H1 (cell line): Measurements from ENCODE around the gene SOHLH2. TPM values are rescaled to one million over a fixed set of nuclear protein-coding genes. Genes with fewer than 3 reads are reported as not detected.

ENCODE experiments used
- CTCF ChIA-PET: fragments of 300-600 bp; sonication (Branson Sonifier 250); formaldehyde crosslinking; loops from one replicate; lab custom pipeline; 2021; ENCODE audit not compliant: partially characterized antibody; lab: Charles Lee
- POLR2A ChIA-PET: fragments of 300-600 bp; sonication (Branson Sonifier 250); formaldehyde crosslinking; loops from one replicate; lab custom pipeline; 2021; ENCODE audit warnings: inconsistent platforms; ENCODE audit not compliant: partially characterized antibody; lab: Charles Lee
- DNase-seq, 2 experiments: peaks; one replicate each; pipeline versions ENCODE4 v3.0.0 to v3.0.0-alpha.2; 2010 to 2022; ENCODE audit warnings: low spot score in 2 of 2, low read depth in 1 of 2, mixed read lengths in 1 of 2
- FAIRE-seq: peaks from 2 replicates; lab custom pipeline; 2011; peaks lifted over from hg19 to GRCh38; lab: Jason Lieb, UNC
- H2AFZ ChIP-seq: 2 replicates; pipeline ENCODE4 v1.8.1; 2012; ENCODE audit warnings: low read length, inconsistent platforms
- H2AK5ac ChIP-seq: 2 replicates; pipeline ENCODE4 v1.6.1; 2013; ENCODE audit warnings: low read depth, low read length
- H2BK120ac ChIP-seq: replicated peaks from 2 replicates; pipeline ENCODE3; 2013; ENCODE audit warnings: low read depth, low read length, inconsistent platforms
- H2BK12ac ChIP-seq: 2 replicates; pipeline ENCODE4 v1.6.1; 2013; ENCODE audit warnings: low read depth, low read length
- H2BK15ac ChIP-seq: 2 replicates; pipeline ENCODE4 v1.6.1; 2013; ENCODE audit warnings: low read length
- H2BK20ac ChIP-seq: 2 replicates; pipeline ENCODE4 v1.6.1; 2013; ENCODE audit warnings: low read length
- H2BK5ac ChIP-seq: 2 replicates; pipeline ENCODE4 v1.6.1; 2013; ENCODE audit warnings: low read depth, low read length
- H3K14ac ChIP-seq: 2 replicates; pipeline ENCODE4 v1.6.1; 2013; ENCODE audit warnings: inconsistent platforms; ENCODE audit not compliant: insufficient read length
- H3K18ac ChIP-seq: 2 replicates; pipeline ENCODE4 v1.6.1; 2013; ENCODE audit warnings: low read length; ENCODE audit errors: extremely low read depth
- H3K23ac ChIP-seq: 2 replicates; pipeline ENCODE4 v1.6.1; 2013; ENCODE audit warnings: inconsistent platforms; ENCODE audit not compliant: insufficient read length
- H3K23me2 ChIP-seq: 2 replicates; pipeline ENCODE4 v1.6.1; 2013; ENCODE audit warnings: low read depth, low read length
- H3K27ac ChIP-seq: 2 replicates; pipeline ENCODE4 v1.6.1; 2011; ENCODE audit warnings: low read depth, low read length, inconsistent platforms
- H3K27me3 ChIP-seq, 4 experiments: replicated peaks in 1 of 4; 1 replicate in 1 of 4; 2 replicates in 3 of 4; pipeline versions ENCODE4 v1.6.1 to v1.8.1; 2011 to 2013; ENCODE audit warnings: low read length in 3 of 4, mild to moderate bottlenecking in 3 of 4, inconsistent platforms in 2 of 4, mixed read lengths in 2 of 4, moderate library complexity in 1 of 4; ENCODE audit not compliant: control insufficient read depth in 3 of 4, insufficient read depth in 3 of 4; ENCODE audit errors: extremely low read depth in 1 of 4
- H3K36me3 ChIP-seq, 4 experiments: 2 replicates each; pipeline versions ENCODE4 v1.6.1 to v1.8.1; 2011 to 2013; ENCODE audit warnings: mild to moderate bottlenecking in 4 of 4, low read length in 3 of 4, moderate library complexity in 2 of 4, control low read depth in 1 of 4, inconsistent platforms in 1 of 4; ENCODE audit not compliant: insufficient read depth in 4 of 4, control insufficient read depth in 2 of 4
- H3K4ac ChIP-seq: replicated peaks from 2 replicates; pipeline ENCODE3; 2013; ENCODE audit warnings: low read length, low read depth, mixed read lengths, inconsistent platforms; ENCODE audit not compliant: insufficient read length
- H3K4me1 ChIP-seq, 4 experiments: replicated peaks in 1 of 4; 1 replicate in 1 of 4; 2 replicates in 3 of 4; pipeline versions ENCODE4 v1.6.1 to v1.8.1; 2011 to 2013; ENCODE audit warnings: low read length in 3 of 4, inconsistent platforms in 2 of 4, mixed read lengths in 1 of 4; ENCODE audit not compliant: insufficient read depth in 4 of 4, control insufficient read depth in 3 of 4
- H3K4me2 ChIP-seq, 2 experiments: 2 replicates each; pipeline versions ENCODE4 v1.6.1 to v1.8.1; 2011 to 2013; ENCODE audit warnings: low read depth in 2 of 2, low read length in 2 of 2, control low read depth in 1 of 2, inconsistent platforms in 1 of 2, mild to moderate bottlenecking in 1 of 2; ENCODE audit not compliant: insufficient read depth in 1 of 2
- H3K4me3 ChIP-seq, 4 experiments: fragments of 200-600, 300-600 bp in 1 of 4; sonication (generic), shearing (Covaris generic), sonication (Bioruptor Twin) in 1 of 4; 2 replicates each; pipeline versions ENCODE4 v1.5.1 to v1.8.1; 2011 to 2016; ENCODE audit warnings: low read length in 4 of 4, low read depth in 3 of 4, control low read depth in 2 of 4, inconsistent platforms in 2 of 4, mild to moderate bottlenecking in 2 of 4, mixed read lengths in 1 of 4, moderate library complexity in 1 of 4; ENCODE audit not compliant: insufficient read depth in 2 of 4; ENCODE audit errors: extremely low read depth in 1 of 4
- H3K56ac ChIP-seq: replicated peaks from 2 replicates; pipeline ENCODE3; 2013; ENCODE audit warnings: low read depth, mild to moderate bottlenecking, mixed read lengths, low read length, inconsistent platforms; ENCODE audit not compliant: insufficient read length
- H3K79me1 ChIP-seq: 2 replicates; pipeline ENCODE4 v1.6.1; 2013; ENCODE audit warnings: low read depth, low read length, control low read depth
- H3K79me2 ChIP-seq, 2 experiments: 2 replicates each; pipeline versions ENCODE4 v1.6.1 to v1.8.1; 2012 to 2013; ENCODE audit warnings: low read length in 2 of 2, mild to moderate bottlenecking in 2 of 2, inconsistent platforms in 1 of 2; ENCODE audit not compliant: insufficient read depth in 2 of 2, control insufficient read depth in 1 of 2
- H3K9ac ChIP-seq, 4 experiments: replicated peaks in 1 of 4; 1 replicate in 1 of 4; 2 replicates in 3 of 4; pipeline versions ENCODE4 v1.6.1 to v1.8.1; 2011 to 2013; ENCODE audit warnings: low read depth in 3 of 4, low read length in 3 of 4, control low read depth in 2 of 4, mild to moderate bottlenecking in 2 of 4, moderate library complexity in 2 of 4, inconsistent platforms in 1 of 4; ENCODE audit errors: extremely low read depth in 1 of 4
- H3K9me3 ChIP-seq, 2 experiments: 2 replicates each; pipeline versions ENCODE4 v1.6.1 to v1.8.1; 2012 to 2013; ENCODE audit warnings: mild to moderate bottlenecking in 2 of 2, moderate library complexity in 2 of 2, control low read depth in 1 of 2, inconsistent platforms in 1 of 2, low read depth in 1 of 2, low read length in 1 of 2, mixed read lengths in 1 of 2; ENCODE audit not compliant: insufficient read depth in 2 of 2
- H4K20me1 ChIP-seq, 2 experiments: replicated peaks in 1 of 2; 2 replicates each; pipeline versions ENCODE3 to v1.8.1; 2011 to 2013; ENCODE audit warnings: inconsistent platforms in 2 of 2, low read length in 2 of 2, mild to moderate bottlenecking in 1 of 2; ENCODE audit not compliant: insufficient read depth in 2 of 2, control insufficient read depth in 1 of 2
- H4K5ac ChIP-seq: 2 replicates; pipeline ENCODE4 v1.6.1; 2013; ENCODE audit warnings: low read length, low read depth, mixed read lengths, inconsistent platforms; ENCODE audit not compliant: insufficient read length
- H4K8ac ChIP-seq: 2 replicates; pipeline ENCODE4 v1.8.0; 2013; ENCODE audit warnings: mild to moderate bottlenecking, moderate library complexity, low read length, inconsistent platforms; ENCODE audit not compliant: insufficient read depth; ENCODE audit errors: extremely low read depth
- H4K91ac ChIP-seq: replicated peaks from 2 replicates; pipeline ENCODE3; 2013; ENCODE audit warnings: low read length, mixed read lengths, inconsistent platforms; ENCODE audit not compliant: insufficient read length
- MAX ChIP-seq: IDR thresholded peaks from 2 replicates; pipeline ENCODE4 v1.6.1; 2012; ENCODE audit warnings: inconsistent platforms
- WGBS, 2 experiments: shearing (Covaris generic) in 1 of 2; methylation state at CpG; one replicate each; pipeline versions ENCODE4 v1.1.6 to v1.1.7; 2013 to 2015; ENCODE audit warnings: low lambda C conversion rate in 2 of 2, mixed read lengths in 2 of 2, inconsistent platforms in 1 of 2, low coverage in 1 of 2, missing lambda C conversion rate in 1 of 2; ENCODE audit not compliant: insufficient replicate concordance in 2 of 2, insufficient coverage in 1 of 2, insufficient read length in 1 of 2; ENCODE audit errors: extremely low coverage in 1 of 2, missing lambda C conversion rate in 1 of 2; 5-methylcytosine and 5-hydroxymethylcytosine counted together
- polyA plus RNA-seq, 7 experiments: library from polyadenylated mRNA; depleted of rRNA in 3 of 7; stranded (reverse) in 5 of 7; unstranded in 2 of 7; fragments of >200 nt in 5 of 7; fragments of 200-250 nt in 2 of 7; gene quantifications; 1 replicate in 5 of 7; 2 replicates in 1 of 7; 4 replicates in 1 of 7; pipeline versions ENCODE4 v1.2.1 to v1.2.3, GENCODE V29; 2011 to 2013; ENCODE audit warnings: missing spikeins in 2 of 7, mixed read lengths in 2 of 7
- total RNA-seq: library from RNA; stranded (reverse); fragmentation: NEBNext Ultra II Directional; extraction: Animal tissue kit (Norgen Biotek cat#: 25700); gene quantifications from 2 replicates; pipeline ENCODE4 v1.2.1, GENCODE V29; 2021
- TF ChIP-seq, protein P1 (sequence below), 3 experiments: IDR thresholded peaks; 1 replicate in 2 of 3; 2 replicates in 1 of 3; pipeline versions ENCODE4 v1.5.1 to v1.6.1; 2011; ENCODE audit warnings: low read length in 3 of 3, mild to moderate bottlenecking in 3 of 3, inconsistent platforms in 2 of 3, low read depth in 1 of 3, moderate library complexity in 1 of 3; ENCODE audit not compliant: insufficient read depth in 1 of 3; ENCODE audit errors: control extremely low read depth in 1 of 3

SOHLH2 gene
- total and polyA plus RNA-seq, 2 of the 8 experiments (the other 6 are each of a cell fraction or from before 2014, with no cell fraction given), result 6.8 to 10.3 TPM

DNA sequence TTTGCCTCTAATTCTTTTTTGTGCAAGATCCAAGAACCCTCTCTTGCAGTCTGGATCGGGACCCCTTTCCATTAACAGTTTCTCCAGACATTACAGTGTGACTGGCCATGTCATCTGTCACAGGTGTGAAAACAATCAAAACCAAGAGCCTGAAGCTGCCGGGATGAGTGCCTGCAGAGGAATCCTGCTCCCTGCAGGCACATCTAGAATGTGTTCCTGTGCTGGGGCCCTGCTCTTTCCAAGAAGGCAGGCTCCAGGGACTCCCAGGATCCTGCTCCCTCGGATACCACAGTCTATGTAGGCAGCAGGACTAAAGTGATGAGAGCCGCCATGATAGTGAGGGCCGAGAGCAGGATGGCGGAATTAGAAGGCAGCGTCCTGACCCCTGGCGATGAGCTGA lies 44.5 kb upstream of the SOHLH2 start:
- Histone ChIP-seq H4K5ac (no peak overlapping the region), H4K91ac (no peak overlapping the region), H3K4me3 (no peak overlapping the region), H3K27ac (no peak overlapping the region), H2BK120ac (no peak overlapping the region), H4K20me1 (no peaks in the 10 kb centered on the region), H3K9ac (no peak overlapping the region), H3K56ac (no peak overlapping the region), H3K4me1 (peaks cover 0 to 4% (median 0%) of the 10 kb centered on the region in 4 experiments; a peak in 2 of 7 replicates), H2AFZ (no peak overlapping the region), H4K8ac (no peak overlapping the region), H3K27me3 (no peaks in the 10 kb centered on the region), H3K4me2 (no peak overlapping the region), H2BK5ac (no peak overlapping the region; the same call in 1 of the 2 replicates), H2BK12ac (no peak overlapping the region), H3K18ac (no peak overlapping the region), H2BK15ac (no peak overlapping the region), H3K4ac (no peak overlapping the region), H3K9me3 (peaks cover 0 to 3% of the 10 kb centered on the region in 2 experiments; a peak in 2 of 4 replicates), H3K79me2 (no peaks in the 10 kb centered on the region), H3K36me3 (no peaks in the 10 kb centered on the region), H3K23ac (no peak overlapping the region), H2AK5ac (no peak overlapping the region), H3K79me1 (no peaks in the 10 kb centered on the region; the same call in 1 of the 2 replicates), H2BK20ac (no peak overlapping the region), H3K14ac (no peak overlapping the region), H3K23me2 (no peaks in the 10 kb centered on the region)
- POLR2A ChIA-PET, result interaction anchor here (1.1 kb wide), 1 partner anchor 14 kb away, joined by 3 read pairs; no protein-coding TSS in a partner anchor
- DNase-seq, result no peak
- TF ChIP-seq MAX, result no peak
- TF ChIP-seq, protein P1, sequence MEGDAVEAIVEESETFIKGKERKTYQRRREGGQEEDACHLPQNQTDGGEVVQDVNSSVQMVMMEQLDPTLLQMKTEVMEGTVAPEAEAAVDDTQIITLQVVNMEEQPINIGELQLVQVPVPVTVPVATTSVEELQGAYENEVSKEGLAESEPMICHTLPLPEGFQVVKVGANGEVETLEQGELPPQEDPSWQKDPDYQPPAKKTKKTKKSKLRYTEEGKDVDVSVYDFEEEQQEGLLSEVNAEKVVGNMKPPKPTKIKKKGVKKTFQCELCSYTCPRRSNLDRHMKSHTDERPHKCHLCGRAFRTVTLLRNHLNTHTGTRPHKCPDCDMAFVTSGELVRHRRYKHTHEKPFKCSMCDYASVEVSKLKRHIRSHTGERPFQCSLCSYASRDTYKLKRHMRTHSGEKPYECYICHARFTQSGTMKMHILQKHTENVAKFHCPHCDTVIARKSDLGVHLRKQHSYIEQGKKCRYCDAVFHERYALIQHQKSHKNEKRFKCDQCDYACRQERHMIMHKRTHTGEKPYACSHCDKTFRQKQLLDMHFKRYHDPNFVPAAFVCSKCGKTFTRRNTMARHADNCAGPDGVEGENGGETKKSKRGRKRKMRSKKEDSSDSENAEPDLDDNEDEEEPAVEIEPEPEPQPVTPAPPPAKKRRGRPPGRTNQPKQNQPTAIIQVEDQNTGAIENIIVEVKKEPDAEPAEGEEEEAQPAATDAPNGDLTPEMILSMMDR (IDR thresholded peaks at IDR 0.05; ENCODE audit: control extremely low read depth in 1 of 3, insufficient read depth in 1 of 3, low read depth in 1 of 3, low read length in 3 of 3), result peak in 2 of 3 experiments; percentile 1 to 2; a peak in 1 of 4 replicates
- CTCF ChIA-PET, result interaction anchor here (1.3 to 1.6 kb wide), 2 partner anchors 17 to 280 kb away, joined by 3 to 9 read pairs; no protein-coding TSS in a partner anchor
- FAIRE-seq, result no peak
- 80% methylated on average over 8 of the region's 8 CpGs; no CpG with 5 or more reads in 1 of the 2 experiments for WGBS, 2 experiments
